ENCODE data around the gene HUWE1.

HUWE1 gene

GRCh38 chrX:53683556-53684414, 2.7 kb downstream of the HUWE1 start:
- peak; percentile 71 to 79 for DNase-seq

GRCh38 chrX:53682885-53683555, 3.5 kb downstream of the HUWE1 start:
- DNase-seq: peak in 1 of 2 donors; percentile 5

- DNase-seq: no peak
Measured at GRCh38 chrX:53681661-53682060, 4.9 kb downstream of the HUWE1 start.

DNA sequence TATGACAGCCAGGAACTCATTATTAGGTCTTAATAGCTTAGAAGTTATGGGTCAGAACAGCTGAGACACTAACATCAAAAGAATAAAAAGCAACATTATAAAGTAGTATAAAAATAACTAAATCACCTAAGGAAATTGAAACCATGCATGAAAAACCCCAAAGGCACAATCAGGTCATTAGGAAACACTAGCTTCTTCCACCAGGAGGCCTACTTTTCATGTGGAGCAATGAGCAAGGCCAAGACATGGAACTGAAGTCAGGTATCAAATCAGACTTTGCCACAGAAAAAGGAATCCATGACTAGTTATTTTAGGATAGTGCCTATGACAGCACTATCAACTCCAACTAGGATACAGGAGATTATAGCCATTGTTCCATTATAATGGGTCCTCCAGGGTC, 7.9 kb downstream of the HUWE1 start:
- no peak for DNase-seq

GRCh38 chrX:53677286-53677685, 9.2 kb downstream of the HUWE1 start:
- DNase-seq: no peak

- DNase-seq: no peak
Measured at GRCh38 chrX:53674581-53674980, 11.9 kb downstream of the HUWE1 start.

GRCh38 chrX:53669258-53669657, 17.3 kb downstream of the HUWE1 start:
- DNase-seq: no peak

GRCh38 chrX:53666171-53666570, 20.3 kb downstream of the HUWE1 start:
- DNase-seq: no peak

GRCh38 chrX:53660004-53660403, 26.5 kb downstream of the HUWE1 start:
- DNase-seq: no peak

- no peak for DNase-seq
Measured at GRCh38 chrX:53659039-53659438, 27.5 kb downstream of the HUWE1 start.

GRCh38 chrX:53656845-53657244, 29.7 kb downstream of the HUWE1 start:
- DNase-seq: no peak

- DNase-seq: no peak
Measured at GRCh38 chrX:53654376-53654775, 32.1 kb downstream of the HUWE1 start.

DNA sequence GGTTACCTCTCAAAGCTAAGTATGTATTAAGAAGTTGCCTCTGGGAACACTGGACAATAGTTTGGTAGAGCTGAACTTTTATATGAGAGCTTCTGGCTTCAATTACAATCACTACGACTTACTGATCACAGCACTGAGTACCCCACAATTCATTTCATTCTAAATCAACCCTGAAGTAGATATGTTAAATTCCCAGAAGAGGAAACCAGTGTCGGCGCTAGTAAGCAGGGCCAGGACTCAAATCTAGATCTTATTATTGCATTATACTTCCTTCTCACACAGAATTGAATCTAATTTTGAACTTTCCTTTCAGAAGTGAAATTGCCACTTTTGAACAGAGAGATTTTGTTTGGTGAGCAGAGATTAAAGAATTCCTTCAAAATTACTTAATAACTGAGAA, 41.8 kb downstream of the HUWE1 start:
- DNase-seq: no peak

DNA sequence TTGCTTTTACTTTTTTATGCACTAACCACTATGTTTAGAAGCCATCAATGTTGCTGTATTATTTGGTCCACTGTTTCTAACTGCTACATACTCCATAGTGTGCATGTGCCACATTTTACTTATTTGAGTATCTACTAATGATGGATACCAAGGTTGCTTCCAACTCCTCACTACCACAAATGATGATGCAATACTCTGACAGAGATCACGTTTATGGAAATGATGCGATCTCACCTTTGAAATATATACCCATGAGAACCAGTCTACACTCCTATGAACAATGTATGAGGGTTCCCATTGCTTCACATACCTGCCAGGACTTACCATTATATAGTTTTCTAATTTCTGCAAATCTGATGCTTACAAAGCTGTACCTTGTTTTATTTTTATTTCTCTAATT, 44.2 kb downstream of the HUWE1 start:
- DNase-seq: no peak

DNA sequence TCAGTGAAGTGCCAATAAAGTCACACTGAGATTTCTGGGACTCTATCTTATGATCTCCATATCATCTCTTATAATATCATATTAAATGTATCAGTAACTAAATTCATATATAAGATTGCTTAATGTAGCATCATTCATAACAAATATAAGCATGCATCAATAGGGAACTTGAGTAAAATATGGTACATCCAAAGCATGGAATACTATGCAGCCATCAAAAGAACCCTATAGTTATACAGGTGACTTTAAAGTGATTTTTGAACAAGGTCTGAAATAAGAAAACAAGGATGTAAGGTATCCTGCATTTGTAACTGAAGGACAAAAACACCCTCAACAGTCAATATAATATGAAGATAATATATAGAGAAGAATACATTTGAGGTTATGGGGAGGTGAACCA, 47.3 kb downstream of the HUWE1 start:
- DNase-seq: no peak

DNA sequence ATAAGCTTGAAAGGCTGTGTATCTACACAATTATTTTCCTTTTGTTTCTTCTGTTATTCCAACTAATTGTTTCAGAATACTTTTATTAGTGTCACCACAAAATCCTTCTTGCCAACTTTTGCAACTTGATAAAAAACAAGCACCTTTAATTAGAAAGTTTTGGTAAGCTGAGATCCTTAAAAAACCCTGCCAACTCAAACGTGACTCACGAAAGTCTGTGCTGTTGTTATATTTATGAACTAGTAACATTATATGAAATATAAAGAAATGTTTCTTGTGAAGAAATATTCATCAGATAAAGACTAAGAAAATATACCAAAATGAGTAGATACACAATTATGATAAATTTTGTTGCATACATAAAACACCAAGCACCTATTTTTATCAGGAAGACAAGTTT, 49.0 kb downstream of the HUWE1 start:
- no peak for DNase-seq

- DNase-seq: no peak
Measured at GRCh38 chrX:53631156-53631555, 55.4 kb downstream of the HUWE1 start.

- no peak for DNase-seq
Measured at GRCh38 chrX:53630261-53630660, 56.3 kb downstream of the HUWE1 start.

- no peak for DNase-seq
Measured at GRCh38 chrX:53622431-53622830, 64.1 kb downstream of the HUWE1 start.

DNA sequence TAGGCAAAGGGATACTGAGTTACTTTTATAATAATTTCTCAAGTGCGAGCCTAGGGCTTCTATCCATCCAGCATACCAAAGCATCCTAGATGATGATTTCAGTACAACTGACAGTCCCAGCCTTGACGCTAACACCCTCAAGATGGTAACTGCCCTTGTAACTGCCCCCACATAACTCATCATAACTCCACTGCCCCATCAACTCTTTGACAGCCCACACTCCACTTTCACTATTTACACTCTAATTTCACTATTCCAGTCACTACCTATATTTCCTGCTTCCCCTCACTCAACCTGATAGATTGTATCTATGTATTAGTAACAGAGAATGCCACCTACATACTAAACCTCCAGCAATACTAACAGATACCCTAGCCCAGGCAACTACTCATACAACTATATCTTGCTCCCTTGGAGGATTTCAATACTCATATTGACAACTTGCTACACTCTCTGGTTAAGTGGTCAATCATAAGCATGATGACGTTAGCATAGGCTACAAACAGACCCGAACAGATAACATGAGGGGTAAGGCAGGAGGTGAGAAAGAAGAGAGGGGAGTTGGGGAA, 65.0 kb downstream of the HUWE1 start:
- DNase-seq: no peak

DNA sequence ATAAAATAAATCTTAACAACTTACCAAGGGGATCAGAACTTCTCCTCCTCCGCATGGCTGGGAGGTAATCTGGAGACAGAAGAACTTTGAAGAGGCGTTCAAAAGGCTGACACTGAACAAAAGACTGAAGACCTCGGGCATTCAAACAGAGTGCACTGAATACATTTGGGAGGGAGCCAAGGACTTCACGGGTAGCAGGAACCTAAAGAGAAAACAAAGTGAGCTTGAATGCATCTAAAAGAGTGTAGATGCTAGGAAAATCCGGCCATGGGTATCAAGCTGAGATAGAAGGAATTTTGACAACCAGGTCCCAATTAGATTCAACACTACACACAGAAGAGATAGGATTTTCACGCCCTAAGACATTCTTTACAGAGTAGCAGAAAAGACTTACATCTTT, 69.6 kb downstream of the HUWE1 start:
- DNase-seq: no peak

GRCh38 chrX:53606456-53606855, 80.1 kb downstream of the HUWE1 start:
- no peak for DNase-seq

- no peak for DNase-seq
Measured at GRCh38 chrX:53605004-53605403, 81.5 kb downstream of the HUWE1 start.

- no peak for DNase-seq
Measured at GRCh38 chrX:53599781-53600396, 86.6 kb downstream of the HUWE1 start.

Data from stimulated activated CD4-positive, alpha-beta T cell treated with anti-CD3 and anti-CD28 coated beads, Interleukin-2, amount 100 ng/mL, for 48 hours (primary cell).